ENCODE results near the gene SH3TC1.

SH3TC1 gene

DNA sequence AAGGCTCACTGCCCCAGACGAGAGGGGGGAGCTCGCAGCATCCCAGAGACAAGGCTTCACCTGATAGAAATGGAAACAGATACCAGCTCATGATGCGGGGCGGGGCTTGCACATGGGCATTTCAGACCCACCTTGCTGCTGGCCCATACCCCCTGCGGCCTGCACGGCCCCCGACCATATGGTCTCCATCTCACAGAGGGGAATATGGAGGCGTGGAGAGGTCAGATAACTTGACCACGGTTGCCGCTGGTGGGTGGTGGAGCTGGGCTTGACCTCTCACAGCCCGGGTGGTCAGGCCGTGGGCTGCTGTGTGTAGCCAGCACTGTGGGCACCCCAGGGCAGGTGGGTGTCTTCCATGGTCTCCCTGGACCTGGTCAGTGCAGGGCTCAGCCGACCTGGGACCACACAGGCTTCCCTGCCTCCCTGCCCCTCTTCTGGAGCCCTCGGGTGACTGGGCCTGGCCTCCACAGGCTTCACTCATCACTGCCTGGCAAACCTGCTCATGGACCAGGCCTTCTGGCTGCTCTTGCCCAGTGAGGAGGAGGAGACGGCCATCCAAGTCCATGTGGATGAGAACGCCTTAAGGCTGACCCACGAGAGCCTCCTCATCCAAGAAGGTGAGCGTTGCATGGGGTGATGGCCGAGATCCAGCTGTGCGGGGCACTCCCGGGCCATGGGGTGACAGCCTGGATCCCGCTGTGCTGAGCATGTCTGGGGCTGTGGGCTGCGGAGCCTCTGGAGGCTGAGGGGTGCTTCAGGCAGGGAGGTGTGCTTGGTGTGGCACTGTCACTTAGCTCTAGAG, 16.8 kb downstream of the SH3TC1 start:
- DNase-seq (ENCODE audit: low spot score) = no peak

DNA sequence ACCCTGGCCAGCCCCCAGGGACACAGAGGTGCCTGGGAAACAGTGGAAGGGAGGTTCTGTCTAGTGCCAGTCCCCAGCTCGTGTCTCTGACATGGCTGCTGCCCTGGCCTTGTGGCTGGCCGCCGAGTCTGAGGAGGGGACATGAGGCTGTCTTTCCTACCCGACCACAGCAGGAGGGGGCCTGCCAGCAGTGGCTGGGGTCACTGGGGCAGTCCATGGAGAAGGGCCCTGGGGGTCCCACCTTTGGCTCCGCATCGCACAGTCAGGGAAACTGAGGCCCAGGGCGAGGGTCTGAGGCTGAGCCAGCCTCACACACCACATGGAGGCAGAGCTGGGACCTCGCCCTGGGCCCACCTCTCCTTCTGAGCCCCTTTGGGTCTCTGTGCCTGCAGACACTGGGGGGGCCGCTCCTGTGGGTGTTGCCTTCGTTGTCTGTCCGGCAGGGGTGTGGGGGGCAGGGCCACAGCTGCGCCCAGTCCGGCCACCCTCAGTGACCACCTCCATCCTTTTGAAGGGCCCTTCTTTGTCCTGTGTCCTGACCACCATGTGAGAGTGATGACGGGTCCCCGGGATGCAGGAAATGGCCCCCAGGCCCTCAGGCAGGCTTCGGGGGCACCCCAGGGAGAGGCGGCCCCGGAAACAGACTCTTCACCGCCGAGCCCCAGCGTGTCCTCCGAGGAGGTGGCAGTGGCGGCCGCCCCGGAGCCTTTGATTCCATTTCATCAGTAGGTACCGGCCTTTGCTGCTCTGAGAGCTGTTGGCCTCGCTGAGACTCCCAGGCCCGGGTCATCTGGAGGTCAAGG, 17.6 kb downstream of the SH3TC1 start:
- DNase-seq (ENCODE audit: low spot score) = no peak

DNA sequence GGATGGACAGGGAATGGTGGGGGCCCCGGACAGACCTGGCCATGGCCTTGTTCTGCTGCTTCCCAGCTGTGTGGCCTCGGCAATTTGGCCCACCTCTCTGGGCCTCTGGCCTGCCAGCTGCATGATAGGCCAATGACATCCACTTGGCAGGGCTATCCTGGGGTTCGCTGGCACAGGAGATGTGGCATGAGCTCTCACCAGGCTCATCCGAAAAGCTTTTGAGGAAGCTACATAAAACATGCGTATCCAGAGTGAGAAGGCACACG, 18.1 kb downstream of the SH3TC1 start:
- DNase-seq (ENCODE audit: low spot score) = no peak

DNA sequence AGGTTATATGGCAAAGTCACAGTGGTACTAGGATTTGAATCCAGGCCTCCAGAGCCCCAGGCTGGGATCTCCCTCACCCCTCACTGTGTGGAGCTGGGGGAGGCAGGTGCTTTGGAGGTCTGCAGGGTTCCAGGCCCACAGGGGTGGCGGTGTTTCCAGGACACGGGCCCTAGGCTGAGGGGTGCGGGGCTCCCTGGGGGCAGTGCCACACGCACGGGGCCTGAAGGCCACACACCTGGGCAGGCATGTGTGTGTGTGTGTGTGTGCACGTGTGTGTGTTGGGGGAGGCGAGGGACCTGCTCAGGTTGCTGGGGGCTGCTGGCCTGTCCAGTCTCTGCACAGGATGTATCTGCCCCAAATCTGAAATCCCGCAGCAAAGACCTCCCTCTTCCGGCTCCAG, 18.8 kb downstream of the SH3TC1 start:
- DNase-seq (ENCODE audit: low spot score) = no peak

DNA sequence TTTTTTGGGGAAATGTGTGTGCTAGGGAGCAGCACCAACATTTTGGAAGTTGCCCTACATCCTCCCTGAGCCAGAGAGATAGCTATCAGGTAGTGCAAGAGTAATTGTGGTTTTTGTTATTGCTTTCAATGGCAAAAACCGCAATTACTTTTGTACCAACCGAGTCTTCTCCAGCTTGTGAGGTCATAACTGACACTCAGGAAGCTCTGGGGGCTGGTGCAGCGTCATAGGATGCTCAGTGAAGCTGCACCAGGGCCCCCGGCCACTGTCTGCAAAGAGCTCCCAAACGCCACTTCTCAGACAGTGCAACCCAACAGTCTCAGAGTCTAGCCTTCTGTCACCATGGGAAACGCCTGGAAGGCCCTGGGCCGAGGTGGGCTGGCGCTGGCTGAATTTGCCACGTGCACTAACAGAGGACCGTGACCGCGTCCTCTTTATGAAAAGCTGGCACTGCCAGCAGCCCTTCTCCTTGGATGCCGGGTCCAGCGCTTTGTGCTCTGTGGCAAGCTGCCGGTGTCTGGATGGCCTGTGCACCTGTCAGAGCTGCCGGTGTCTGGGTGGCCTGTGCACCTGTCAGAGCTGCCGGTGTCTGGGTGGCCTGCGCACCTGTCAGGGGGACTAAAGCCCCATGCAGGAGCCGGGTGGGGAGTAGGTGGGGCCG, 19.4 kb downstream of the SH3TC1 start:
- DNase-seq (ENCODE audit: low spot score) = no peak

DNA sequence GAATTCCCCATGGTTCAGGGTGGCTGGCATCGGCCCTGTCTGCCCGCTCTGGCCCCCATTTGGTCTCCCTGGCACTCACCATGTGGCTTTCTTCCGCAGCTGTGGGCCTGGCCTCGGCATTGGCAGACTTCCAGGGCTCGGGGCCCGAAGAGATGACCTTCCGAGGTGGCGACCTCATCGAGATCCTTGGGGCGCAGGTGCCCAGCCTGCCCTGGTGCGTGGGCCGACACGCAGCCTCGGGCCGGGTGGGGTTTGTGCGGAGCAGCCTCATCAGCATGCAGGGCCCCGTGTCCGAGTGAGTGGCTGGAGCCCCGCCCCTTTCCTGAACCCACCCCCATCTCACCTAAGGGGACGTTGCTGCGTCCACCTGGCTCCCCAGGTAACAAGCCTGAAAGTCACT, 20.1 kb downstream of the SH3TC1 start:
- no peak for DNase-seq (ENCODE audit: low spot score)

DNA sequence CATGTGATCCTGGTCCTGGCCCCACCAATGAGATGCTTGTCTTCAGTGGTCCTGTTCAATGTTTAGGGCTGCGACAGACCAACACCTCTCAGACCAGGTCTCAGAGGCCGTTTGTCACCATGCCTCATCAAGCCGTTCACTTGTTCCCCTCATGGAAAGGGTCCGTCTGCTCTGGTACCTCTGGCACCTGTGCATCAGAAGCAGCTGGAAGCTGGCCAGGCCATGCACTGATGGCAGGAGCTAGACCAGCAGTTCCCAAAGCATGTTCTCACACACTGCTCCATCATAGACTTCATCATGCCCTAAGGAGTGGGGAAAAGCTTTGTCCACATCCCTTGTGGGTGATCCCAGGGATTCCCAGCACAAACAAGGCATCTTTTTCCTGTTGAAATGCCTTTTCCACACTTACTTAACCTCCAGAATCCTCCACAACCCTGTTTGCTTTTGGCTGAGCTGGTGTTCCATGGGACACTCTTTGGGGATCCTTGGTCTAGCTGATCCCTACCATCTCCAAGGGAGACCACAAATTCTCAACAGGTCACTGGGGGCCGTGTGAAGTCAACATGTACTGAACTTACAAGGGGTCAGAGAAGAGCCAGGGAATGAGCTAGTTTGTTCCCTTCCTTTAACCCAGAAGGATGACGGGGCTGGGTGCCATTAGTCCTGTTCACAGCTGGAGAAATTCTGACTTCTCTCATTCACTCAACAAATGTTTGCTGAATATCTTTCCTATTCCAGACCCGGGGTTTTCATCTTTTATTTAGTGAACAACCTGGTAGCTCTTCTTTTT, 21.8 kb downstream of the SH3TC1 start:
- no peak for DNase-seq (ENCODE audit: low spot score)

DNA sequence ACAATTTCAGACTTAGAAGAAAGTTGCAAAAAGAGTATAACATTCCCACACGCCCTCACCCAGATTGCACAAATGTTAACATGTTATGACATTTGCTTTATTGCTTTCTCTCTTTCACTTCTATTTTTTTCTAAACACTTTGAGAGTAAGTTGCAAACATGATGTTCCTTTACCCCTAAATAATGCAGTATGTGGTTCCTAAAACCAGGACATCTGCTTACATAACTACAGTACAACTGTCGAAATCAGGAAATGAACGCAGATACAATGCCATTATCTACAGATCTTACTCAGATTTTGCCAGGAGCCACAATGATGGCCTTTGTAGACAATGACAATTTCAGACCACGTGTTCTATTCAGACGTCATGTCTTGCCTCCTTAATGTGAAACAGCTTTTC, 22.4 kb downstream of the SH3TC1 start:
- peak; percentile 71 for DNase-seq (ENCODE audit: low spot score)

DNA sequence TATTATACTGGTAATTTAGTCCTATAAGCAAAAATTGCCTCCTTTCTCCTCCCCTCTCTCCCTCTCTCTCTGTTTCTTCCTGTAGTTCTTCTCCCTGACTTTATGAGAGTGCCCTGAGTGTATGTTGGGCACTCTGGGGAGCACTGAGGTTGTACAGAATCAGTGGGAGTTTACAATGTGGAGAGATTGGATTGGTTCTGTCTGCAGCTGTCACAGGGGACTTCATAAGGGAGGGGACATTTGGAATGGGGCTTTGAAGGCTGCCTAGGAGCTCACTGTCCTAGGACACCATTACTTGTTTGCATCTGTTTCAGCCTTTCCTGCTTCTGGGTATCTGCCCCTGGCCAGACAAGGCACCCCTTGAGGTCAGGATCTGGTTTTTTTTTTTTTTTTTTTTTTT, 22.9 kb downstream of the SH3TC1 start:
- no peak for DNase-seq (ENCODE audit: low spot score)

DNA sequence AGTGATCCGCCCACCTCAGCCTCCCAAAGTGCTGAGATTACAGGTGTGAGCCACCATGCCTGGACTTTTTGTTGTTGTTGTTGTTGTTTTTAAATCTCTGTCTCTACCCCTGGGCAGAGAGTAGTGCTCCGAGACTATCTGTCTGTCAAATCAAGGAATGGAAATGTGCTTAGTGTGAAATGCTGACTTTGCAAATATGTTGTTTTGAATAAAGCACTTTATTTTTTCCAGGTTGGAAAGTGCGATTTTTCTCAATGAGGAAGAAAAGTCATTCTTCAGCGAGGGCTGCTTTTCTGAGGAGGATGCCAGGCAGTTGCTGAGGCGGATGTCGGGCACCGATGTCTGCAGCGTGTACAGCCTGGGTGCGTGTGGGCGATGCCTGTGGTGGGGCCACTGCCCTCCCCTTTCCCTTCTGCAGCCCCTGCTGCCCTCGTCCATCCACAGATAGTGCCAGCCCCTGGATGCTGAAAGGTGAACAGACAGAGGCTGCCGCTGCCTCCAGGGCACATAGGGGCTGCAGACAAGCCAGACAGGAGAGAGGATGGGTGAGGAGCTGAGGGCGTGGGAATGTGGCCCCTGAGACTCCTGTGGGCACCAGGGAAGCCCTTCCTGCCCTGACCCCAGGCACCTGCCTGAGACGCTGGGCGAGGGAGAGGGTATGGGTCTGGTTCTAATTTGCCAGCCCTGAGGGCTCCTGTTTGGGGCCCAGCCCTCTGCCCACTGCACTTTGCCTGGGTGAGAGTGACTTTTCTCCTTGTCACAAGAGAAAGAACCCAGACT, 23.7 kb downstream of the SH3TC1 start:
- DNase-seq (ENCODE audit: low spot score) = no peak

DNA sequence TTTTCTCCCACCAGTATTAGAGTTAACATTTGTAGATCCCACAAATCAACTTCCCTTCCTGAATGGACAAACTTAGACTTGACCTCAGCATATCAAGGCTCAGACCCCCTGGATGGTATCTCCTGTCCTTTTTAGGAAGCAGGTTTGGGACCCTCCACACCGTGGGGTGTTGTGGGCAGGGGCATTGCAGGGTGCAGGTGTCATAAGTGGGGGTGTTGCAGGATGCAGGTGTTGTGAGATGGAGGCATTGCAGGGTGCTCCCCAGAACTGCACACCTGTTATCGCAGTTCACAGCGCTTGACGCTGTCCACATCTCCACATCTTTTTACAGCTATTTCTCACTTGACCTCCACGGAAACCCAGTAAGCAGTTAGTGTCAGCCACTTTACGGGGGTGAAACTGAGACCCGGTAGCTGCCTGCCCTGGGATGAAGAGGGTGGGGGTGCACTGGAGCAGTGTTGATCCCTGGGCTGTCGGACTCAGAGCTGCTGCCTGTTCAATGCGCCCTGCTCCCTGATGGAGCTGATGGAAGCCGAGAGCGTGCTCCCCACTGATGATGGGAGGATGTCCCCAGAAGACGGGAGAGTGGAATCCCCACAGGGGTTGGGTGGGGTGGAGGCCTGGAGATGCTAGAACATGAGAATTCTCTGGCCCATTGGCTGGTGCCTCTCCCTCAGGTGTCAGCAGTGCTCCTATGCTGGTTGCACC, 25.3 kb downstream of the SH3TC1 start:
- DNase-seq (ENCODE audit: low spot score) = no peak

DNA sequence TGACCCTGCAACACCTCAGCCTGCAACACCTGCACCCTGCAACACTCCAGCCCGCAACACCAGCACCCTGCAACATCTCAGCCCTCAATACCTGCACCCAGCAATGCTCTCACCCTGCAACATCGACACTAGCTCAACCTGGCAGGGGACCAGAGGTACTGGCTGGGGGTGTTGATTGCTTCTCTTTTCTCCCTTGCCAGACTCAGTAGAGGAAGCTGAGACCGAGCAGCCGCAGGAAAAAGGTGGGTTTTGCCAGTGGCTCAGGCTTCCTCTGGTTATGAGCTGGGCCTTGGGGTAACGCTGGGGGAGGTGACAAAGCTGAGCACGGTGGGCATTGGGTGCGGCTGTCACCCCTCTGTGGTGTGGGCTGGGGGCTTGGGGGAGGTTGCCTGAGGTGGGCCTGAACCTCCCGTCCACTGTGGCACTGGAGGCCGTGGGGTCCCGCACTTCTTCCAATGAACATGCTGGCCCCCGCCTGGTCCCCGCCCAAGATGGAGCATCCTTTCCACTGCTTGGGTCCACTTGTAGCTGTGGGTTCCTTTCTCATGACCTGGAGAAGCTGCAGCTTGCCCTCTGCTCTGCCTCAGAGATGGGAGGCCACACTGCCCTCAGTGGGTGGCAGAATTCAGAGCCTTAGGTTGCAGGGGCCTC, 26.0 kb downstream of the SH3TC1 start:
- DNase-seq (ENCODE audit: low spot score) = no peak

DNA sequence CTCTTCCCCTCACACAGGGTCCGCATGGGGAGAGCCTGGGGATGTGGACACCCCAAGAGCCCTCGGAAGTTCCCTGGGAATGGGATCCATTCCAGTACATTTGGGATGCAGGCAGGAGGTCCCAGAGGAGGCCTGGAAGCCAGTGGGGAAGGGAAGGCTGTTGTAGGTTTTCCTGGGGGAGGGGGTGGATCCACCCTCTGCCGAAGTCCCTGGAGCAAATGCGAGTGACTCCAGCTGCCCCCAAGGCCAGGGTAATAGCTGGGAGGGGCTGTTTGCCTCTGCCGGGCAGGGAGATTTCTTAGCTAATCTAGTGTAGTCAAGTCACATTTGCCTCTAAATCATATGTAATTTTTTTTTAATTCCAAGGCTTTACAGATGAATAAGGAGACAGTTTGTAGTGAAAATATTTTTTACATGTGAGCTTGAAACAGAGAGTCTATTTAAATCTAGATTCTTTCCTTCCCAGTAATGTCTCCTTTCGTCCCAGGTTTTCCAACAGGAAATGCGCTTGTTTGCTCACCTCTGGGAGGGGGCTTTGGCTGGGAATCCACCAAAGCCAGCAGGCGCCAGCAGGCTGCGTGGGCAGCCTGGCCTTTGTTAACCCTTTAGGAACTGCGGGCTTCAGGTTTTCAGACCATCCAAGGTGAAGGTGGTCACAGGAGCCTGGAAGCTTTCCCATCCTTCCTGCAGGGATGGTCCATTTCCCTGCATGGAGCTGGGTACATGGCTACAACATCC, 26.8 kb downstream of the SH3TC1 start:
- DNase-seq (ENCODE audit: low spot score) = no peak

DNA sequence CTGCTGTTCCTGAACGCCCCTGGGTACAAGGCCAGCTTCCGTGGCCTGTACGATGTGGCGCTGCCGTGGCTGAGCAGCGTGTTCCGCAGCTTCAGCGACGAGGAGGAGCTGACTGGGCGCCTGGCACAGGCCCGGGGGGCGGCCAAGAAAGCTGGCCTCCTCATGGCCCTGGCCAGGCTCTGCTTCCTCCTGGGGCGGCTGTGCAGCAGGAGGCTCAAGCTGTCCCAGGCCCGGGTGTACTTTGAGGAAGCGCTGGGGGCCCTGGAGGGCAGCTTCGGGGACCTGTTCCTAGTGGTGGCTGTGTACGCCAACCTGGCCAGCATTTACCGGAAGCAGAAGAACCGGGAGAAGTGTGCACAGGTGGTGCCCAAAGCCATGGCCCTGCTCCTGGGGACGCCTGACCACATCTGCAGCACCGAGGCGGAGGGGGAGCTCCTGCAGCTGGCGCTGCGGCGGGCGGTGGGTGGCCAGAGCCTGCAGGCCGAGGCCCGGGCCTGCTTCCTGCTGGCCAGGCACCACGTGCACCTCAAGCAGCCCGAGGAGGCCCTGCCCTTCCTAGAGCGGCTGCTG, 28.2 kb downstream of the SH3TC1 start:
- peak; percentile 55 for DNase-seq (ENCODE audit: low spot score)

DNA sequence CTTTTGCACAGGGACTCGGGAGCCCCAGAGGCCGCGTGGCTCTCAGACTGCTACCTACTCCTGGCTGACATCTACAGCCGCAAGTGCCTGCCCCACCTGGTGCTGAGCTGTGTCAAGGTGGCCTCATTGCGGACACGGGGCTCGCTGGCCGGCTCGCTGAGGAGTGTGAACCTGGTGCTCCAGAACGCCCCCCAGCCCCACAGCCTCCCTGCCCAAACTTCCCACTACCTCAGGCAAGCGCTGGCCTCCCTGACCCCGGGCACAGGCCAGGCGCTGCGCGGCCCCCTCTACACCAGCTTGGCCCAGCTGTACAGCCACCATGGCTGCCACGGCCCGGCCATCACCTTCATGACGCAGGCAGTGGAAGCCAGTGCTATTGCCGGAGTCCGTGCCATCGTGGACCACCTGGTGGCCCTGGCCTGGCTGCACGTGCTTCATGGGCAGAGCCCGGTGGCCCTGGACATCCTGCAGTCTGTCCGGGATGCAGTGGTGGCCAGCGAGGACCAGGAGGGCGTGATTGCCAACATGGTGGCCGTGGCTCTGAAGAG, 28.8 kb downstream of the SH3TC1 start:
- no peak for DNase-seq (ENCODE audit: low spot score)

DNA sequence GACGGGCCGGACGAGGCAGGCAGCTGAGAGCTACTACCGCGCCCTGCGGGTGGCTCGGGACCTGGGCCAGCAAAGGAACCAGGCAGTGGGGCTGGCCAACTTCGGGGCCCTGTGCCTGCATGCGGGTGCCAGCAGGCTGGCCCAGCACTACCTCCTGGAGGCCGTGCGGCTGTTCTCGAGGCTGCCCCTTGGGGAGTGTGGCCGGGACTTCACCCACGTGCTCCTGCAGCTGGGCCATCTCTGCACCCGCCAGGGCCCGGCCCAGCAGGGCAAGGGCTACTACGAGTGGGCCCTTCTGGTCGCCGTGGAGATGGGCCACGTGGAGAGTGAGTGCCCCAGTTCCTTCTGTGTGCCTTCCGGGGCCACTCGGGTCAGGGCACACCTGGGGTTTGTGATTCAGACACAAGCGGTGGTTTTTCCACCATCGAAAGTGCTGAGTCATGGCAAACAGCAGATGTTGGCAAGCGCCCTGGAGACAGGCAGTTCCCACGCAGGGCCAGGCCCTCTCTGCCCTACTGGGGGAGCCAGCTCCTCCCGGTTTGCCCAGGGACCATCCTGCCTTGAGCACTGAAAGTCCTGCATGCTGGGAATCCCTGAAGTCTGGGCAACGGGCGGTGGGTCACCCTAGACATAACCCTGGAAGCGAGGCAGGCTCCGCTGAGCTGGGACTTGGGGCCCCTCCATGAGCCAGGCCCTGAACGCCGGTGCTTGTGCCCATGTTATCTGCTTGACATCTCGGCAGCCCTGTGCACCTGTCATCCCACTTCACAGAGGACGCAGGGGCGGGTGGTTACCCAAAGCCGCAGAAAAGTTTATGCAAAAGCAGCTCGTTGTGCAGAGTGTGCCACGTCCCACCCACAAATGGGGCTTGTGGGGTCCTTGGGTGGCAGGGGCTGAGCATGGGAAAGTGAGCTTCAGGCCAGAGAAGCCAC, 29.5 kb downstream of the SH3TC1 start:
- peak; percentile 76 for DNase-seq (ENCODE audit: low spot score)

DNA sequence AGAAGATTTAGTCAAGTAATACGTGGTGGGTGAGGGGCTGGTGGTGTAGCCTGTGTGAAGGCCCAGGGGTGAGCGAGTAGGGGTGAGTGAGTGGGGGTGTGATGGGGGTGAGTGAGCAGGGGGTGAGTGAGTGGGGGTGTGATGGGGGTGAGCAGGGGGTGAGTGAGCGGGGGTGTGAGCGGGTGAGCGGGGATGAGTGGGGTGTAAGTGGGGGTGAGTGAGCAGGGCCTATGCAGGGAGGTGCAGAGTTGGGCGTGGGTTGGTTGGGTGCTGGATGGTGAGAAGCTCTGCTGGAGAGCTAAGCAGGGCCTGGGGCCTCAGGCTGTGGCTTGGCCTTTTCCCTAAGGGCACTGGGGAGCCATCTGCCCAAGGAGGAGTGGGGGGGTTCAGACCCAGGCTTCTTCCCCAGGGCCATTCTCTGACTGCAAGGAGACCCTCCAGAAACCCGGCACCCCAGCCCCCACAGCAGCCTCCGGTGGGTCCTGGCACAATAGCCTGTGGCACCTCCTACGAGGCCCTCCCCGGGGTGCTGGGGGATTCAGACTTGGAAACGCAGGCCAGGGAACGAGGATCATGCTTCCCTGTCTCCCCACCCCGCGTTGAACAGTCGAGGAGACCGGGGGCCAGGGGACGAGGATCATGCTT, 30.4 kb downstream of the SH3TC1 start:
- DNase-seq (ENCODE audit: low spot score) = no peak

Measured in Ammon's horn (tissue), 1 donor.